GM18517 (cell line): ENCODE data around the gene CDK5RAP2.
"Not testable (repeated sequence)": the region's sequence is repeated elsewhere in the genome, so short reads cannot be mapped to it uniquely, and the experiment has no call there.

Experiments
- ATAC-seq: cut with Tn5 transposase; IDR thresholded peaks from one replicate; pipeline ENCODE4 v1.9.1; 2021; ENCODE audit warnings: mild to moderate bottlenecking, moderate library complexity; ENCODE audit not compliant: unreplicated experiment

Gene CDK5RAP2

GRCh38 chr9:120592210-120592609, 12.2 kb upstream of the CDK5RAP2 start:
- ATAC-seq = no peak

GRCh38 chr9:120587328-120587727, 7.4 kb upstream of the CDK5RAP2 start:
- no peak for ATAC-seq

GRCh38 chr9:120583958-120584369, 4.0 kb upstream of the CDK5RAP2 start:
- peak; percentile 56 for ATAC-seq

GRCh38 chr9:120579139-120580050, 572 bp downstream of the CDK5RAP2 start:
- peak; percentile 35 for ATAC-seq

GRCh38 chr9:120574473-120574872, 5.5 kb downstream of the CDK5RAP2 start:
- ATAC-seq = no peak

- ATAC-seq = no peak
Measured at GRCh38 chr9:120572472-120572871, 7.5 kb downstream of the CDK5RAP2 start.

GRCh38 chr9:120571443-120572257, 8.3 kb downstream of the CDK5RAP2 start:
- no peak for ATAC-seq

GRCh38 chr9:120570296-120570695, 9.7 kb downstream of the CDK5RAP2 start:
- ATAC-seq = no peak

GRCh38 chr9:120569556-120569955, 10.4 kb downstream of the CDK5RAP2 start:
- ATAC-seq = no peak

- ATAC-seq = no peak
Measured at GRCh38 chr9:120568816-120569215, 11.2 kb downstream of the CDK5RAP2 start.

- no peak for ATAC-seq
Measured at GRCh38 chr9:120567874-120568273, 12.1 kb downstream of the CDK5RAP2 start.

GRCh38 chr9:120567081-120567480, 12.9 kb downstream of the CDK5RAP2 start:
- ATAC-seq = no peak

GRCh38 chr9:120564589-120564988, 15.4 kb downstream of the CDK5RAP2 start:
- no peak for ATAC-seq

- no peak for ATAC-seq
Measured at GRCh38 chr9:120562861-120563443, 17.0 kb downstream of the CDK5RAP2 start.

- no peak for ATAC-seq
Measured at GRCh38 chr9:120561709-120562108, 18.3 kb downstream of the CDK5RAP2 start.

GRCh38 chr9:120559546-120559945, 20.4 kb downstream of the CDK5RAP2 start:
- no peak for ATAC-seq

- ATAC-seq = no peak
Measured at GRCh38 chr9:120558454-120558853, 21.5 kb downstream of the CDK5RAP2 start.

GRCh38 chr9:120557205-120557604, 22.8 kb downstream of the CDK5RAP2 start:
- ATAC-seq = no peak

GRCh38 chr9:120556775-120557174, 23.2 kb downstream of the CDK5RAP2 start:
- ATAC-seq = no peak

- no peak for ATAC-seq
Measured at GRCh38 chr9:120555839-120556238, 24.1 kb downstream of the CDK5RAP2 start.

GRCh38 chr9:120552210-120552704, 27.7 kb downstream of the CDK5RAP2 start:
- ATAC-seq = not testable (repeated sequence)
